ENCODE measurements around the gene ZNF423.

The ZNF423 gene

GRCh38 chr16:49593424-49594040, 262.4 kb downstream of the ZNF423 start:
- WGBS, 2 experiments (ENCODE audit: insufficient coverage in 2 of 2), result 84% methylated on average over 7 to 8 of the region's 8 CpGs
- Histone ChIP-seq H3K4me1 (ENCODE audit: control insufficient read depth, insufficient read depth, low read length, poor library complexity, severe bottlenecking) (peaks cover 46% of the 10 kb centered on the region), H3K27ac (ENCODE audit: low read depth, low read length, severe bottlenecking) (no peak overlapping the region)

GRCh38 chr16:49592546-49593423, 263.1 kb downstream of the ZNF423 start:
- WGBS, 2 experiments (ENCODE audit: insufficient coverage in 2 of 2), result 71 to 80% methylated on average over 5 to 10 of the region's 13 CpGs
- H3K4me1 ChIP-seq (ENCODE audit: control insufficient read depth, insufficient read depth, low read length, poor library complexity, severe bottlenecking), result peaks cover 48% of the 10 kb centered on the region

More at GRCh38 chr16:49593424-49594040, 262.4 kb downstream of the ZNF423 start:
- peaks cover 4% of the 10 kb centered on the region for H3K36me3 ChIP-seq (ENCODE audit: control insufficient read depth, insufficient read depth, low read length)
- no peak overlapping the region for H3K4me3 ChIP-seq (ENCODE audit: extremely low read depth, insufficient read depth, low read length, poor library complexity, severe bottlenecking)
- peaks cover 9% of the 10 kb centered on the region for H3K9me3 ChIP-seq (ENCODE audit: control insufficient read depth, low read length)

GRCh38 chr16:49590166-49590871, 265.6 kb downstream of the ZNF423 start:
- peaks cover 36% of the 10 kb centered on the region for H3K4me1 ChIP-seq (ENCODE audit: control insufficient read depth, insufficient read depth, low read length, poor library complexity, severe bottlenecking)
- WGBS, 2 experiments (ENCODE audit: insufficient coverage in 2 of 2), result 96 to 97% methylated on average over 10 to 15 of the region's 21 CpGs
- H3K36me3 ChIP-seq (ENCODE audit: control insufficient read depth, insufficient read depth, low read length), result peaks cover 4% of the 10 kb centered on the region
- no peak overlapping the region for H3K4me3 ChIP-seq (ENCODE audit: extremely low read depth, insufficient read depth, low read length, poor library complexity, severe bottlenecking)
- peaks cover 13% of the 10 kb centered on the region for H3K9me3 ChIP-seq (ENCODE audit: control insufficient read depth, low read length)
- H3K27ac ChIP-seq (ENCODE audit: low read depth, low read length, severe bottlenecking), result no peak overlapping the region

More at GRCh38 chr16:49592546-49593423, 263.1 kb downstream of the ZNF423 start:
- Histone ChIP-seq H3K36me3 (ENCODE audit: control insufficient read depth, insufficient read depth, low read length) (peaks cover 4% of the 10 kb centered on the region), H3K27ac (ENCODE audit: low read depth, low read length, severe bottlenecking) (no peak overlapping the region), H3K4me3 (ENCODE audit: extremely low read depth, insufficient read depth, low read length, poor library complexity, severe bottlenecking) (no peak overlapping the region), H3K9me3 (ENCODE audit: control insufficient read depth, low read length) (peaks cover 13% of the 10 kb centered on the region)

GRCh38 chr16:49589544-49590031, 266.3 kb downstream of the ZNF423 start:
- Histone ChIP-seq H3K4me3 (ENCODE audit: extremely low read depth, insufficient read depth, low read length, poor library complexity, severe bottlenecking) (no peak overlapping the region), H3K27ac (ENCODE audit: low read depth, low read length, severe bottlenecking) (no peak overlapping the region), H3K9me3 (ENCODE audit: control insufficient read depth, low read length) (peaks cover 13% of the 10 kb centered on the region), H3K4me1 (ENCODE audit: control insufficient read depth, insufficient read depth, low read length, poor library complexity, severe bottlenecking) (peaks cover 28% of the 10 kb centered on the region), H3K36me3 (ENCODE audit: control insufficient read depth, insufficient read depth, low read length) (peaks cover 4% of the 10 kb centered on the region)
- WGBS, 2 experiments (ENCODE audit: insufficient coverage in 2 of 2), result 83 to 92% methylated on average over 9 to 11 of the region's 15 CpGs

GRCh38 chr16:49588729-49589384, 267.1 kb downstream of the ZNF423 start:
- H3K9me3 ChIP-seq (ENCODE audit: control insufficient read depth, low read length), result peaks cover 13% of the 10 kb centered on the region
- no peak overlapping the region for H3K4me3 ChIP-seq (ENCODE audit: extremely low read depth, insufficient read depth, low read length, poor library complexity, severe bottlenecking)
- H3K27ac ChIP-seq (ENCODE audit: low read depth, low read length, severe bottlenecking), result no peak overlapping the region
- 29 to 77% methylated on average over 1 to 4 of the region's 5 CpGs for WGBS, 2 experiments (ENCODE audit: insufficient coverage in 2 of 2)
- peaks cover 23% of the 10 kb centered on the region for H3K4me1 ChIP-seq (ENCODE audit: control insufficient read depth, insufficient read depth, low read length, poor library complexity, severe bottlenecking)
- peaks cover 4% of the 10 kb centered on the region for H3K36me3 ChIP-seq (ENCODE audit: control insufficient read depth, insufficient read depth, low read length)

GRCh38 chr16:49588026-49588425, 267.9 kb downstream of the ZNF423 start:
- peaks cover 13% of the 10 kb centered on the region for H3K9me3 ChIP-seq (ENCODE audit: control insufficient read depth, low read length)
- H3K4me3 ChIP-seq (ENCODE audit: extremely low read depth, insufficient read depth, low read length, poor library complexity, severe bottlenecking), result no peak overlapping the region
- H3K36me3 ChIP-seq (ENCODE audit: control insufficient read depth, insufficient read depth, low read length), result peaks cover 4% of the 10 kb centered on the region
- H3K27ac ChIP-seq (ENCODE audit: low read depth, low read length, severe bottlenecking), result no peak overlapping the region
- WGBS, 2 experiments (ENCODE audit: insufficient coverage in 2 of 2), result 89 to 100% methylated on average over 1 to 3 of the region's 3 CpGs
- peaks cover 20% of the 10 kb centered on the region for H3K4me1 ChIP-seq (ENCODE audit: control insufficient read depth, insufficient read depth, low read length, poor library complexity, severe bottlenecking)

GRCh38 chr16:49587511-49587910, 268.4 kb downstream of the ZNF423 start:
- peaks cover 13% of the 10 kb centered on the region for H3K9me3 ChIP-seq (ENCODE audit: control insufficient read depth, low read length)
- peaks cover 20% of the 10 kb centered on the region for H3K4me1 ChIP-seq (ENCODE audit: control insufficient read depth, insufficient read depth, low read length, poor library complexity, severe bottlenecking)
- no peak overlapping the region for H3K4me3 ChIP-seq (ENCODE audit: extremely low read depth, insufficient read depth, low read length, poor library complexity, severe bottlenecking)
- H3K27ac ChIP-seq (ENCODE audit: low read depth, low read length, severe bottlenecking), result no peak overlapping the region
- peaks cover 4% of the 10 kb centered on the region for H3K36me3 ChIP-seq (ENCODE audit: control insufficient read depth, insufficient read depth, low read length)
- 79 to 100% methylated on average over 1 of the region's 1 CpG for WGBS, 2 experiments (ENCODE audit: insufficient coverage in 2 of 2)

GRCh38 chr16:49586466-49587450, 269.2 kb downstream of the ZNF423 start:
- Histone ChIP-seq H3K4me3 (ENCODE audit: extremely low read depth, insufficient read depth, low read length, poor library complexity, severe bottlenecking) (no peak overlapping the region), H3K27ac (ENCODE audit: low read depth, low read length, severe bottlenecking) (no peak overlapping the region)
- WGBS, 2 experiments (ENCODE audit: insufficient coverage in 2 of 2), result 89 to 91% methylated on average over 28 of the region's 28 CpGs

GRCh38 chr16:49585143-49585832, 270.6 kb downstream of the ZNF423 start:
- H3K36me3 ChIP-seq (ENCODE audit: control insufficient read depth, insufficient read depth, low read length), result peaks cover 4% of the 10 kb centered on the region
- H3K4me1 ChIP-seq (ENCODE audit: control insufficient read depth, insufficient read depth, low read length, poor library complexity, severe bottlenecking), result peaks cover 20% of the 10 kb centered on the region
- 98 to 100% methylated on average over 3 to 4 of the region's 11 CpGs for WGBS, 2 experiments (ENCODE audit: insufficient coverage in 2 of 2)
- H3K27ac ChIP-seq (ENCODE audit: low read depth, low read length, severe bottlenecking), result no peak overlapping the region
- H3K4me3 ChIP-seq (ENCODE audit: extremely low read depth, insufficient read depth, low read length, poor library complexity, severe bottlenecking), result no peak overlapping the region
- H3K9me3 ChIP-seq (ENCODE audit: control insufficient read depth, low read length), result peaks cover 13% of the 10 kb centered on the region

More at GRCh38 chr16:49586466-49587450, 269.2 kb downstream of the ZNF423 start:
- Histone ChIP-seq H3K36me3 (ENCODE audit: control insufficient read depth, insufficient read depth, low read length) (peaks cover 4% of the 10 kb centered on the region), H3K9me3 (ENCODE audit: control insufficient read depth, low read length) (peaks cover 13% of the 10 kb centered on the region), H3K4me1 (ENCODE audit: control insufficient read depth, insufficient read depth, low read length, poor library complexity, severe bottlenecking) (peaks cover 20% of the 10 kb centered on the region)
